SK-N-MC (cell line): ENCODE data around the gene HRG.

Source experiments
- EZH2 ChIP-seq: fragments of 200-600 bp; sonication (generic); IDR thresholded peaks from one replicate; pipeline ENCODE4 v1.6.1; 2017; ENCODE audit warnings: antibody characterized with exemption
- POLR2AphosphoS5 ChIP-seq: IDR thresholded peaks from 2 replicates; pipeline ENCODE4 v1.6.1; 2012; ENCODE audit warnings: mild to moderate bottlenecking, low read depth, low read length, borderline replicate concordance

- TF ChIP-seq POLR2AphosphoS5 (no peak), EZH2 (no peak)
Measured at GRCh38 chr3:186670155-186670554, 4.3 kb downstream of the HRG start.
